GM21619 (cell line): Measurements from ENCODE around the gene HEG1.
A peak's percentile ranks its signal among the peaks of the same experiment; 100 is the strongest.

ENCODE experiments used
- ATAC-seq: cut with Tn5 transposase; IDR thresholded peaks from one replicate; pipeline ENCODE4 v1.9.1; 2021; ENCODE audit not compliant: unreplicated experiment

Gene HEG1

GRCh38 chr3:125069968-125070745 is 14.4 kb upstream of the HEG1 start:
- ATAC-seq: no peak

GRCh38 chr3:125069452-125069851 is 13.7 kb upstream of the HEG1 start:
- no peak for ATAC-seq

- ATAC-seq: no peak
These were observed 12.5 kb upstream of the HEG1 start for GRCh38 chr3:125068265-125068664.

- ATAC-seq: no peak
These were observed 11.4 kb upstream of the HEG1 start for GRCh38 chr3:125067225-125067624.

- ATAC-seq: no peak
These were observed 7.3 kb upstream of the HEG1 start for GRCh38 chr3:125062904-125063618.

- no peak for ATAC-seq
These were observed 5.8 kb upstream of the HEG1 start for GRCh38 chr3:125061646-125062045.

GRCh38 chr3:125061170-125061569 is 5.4 kb upstream of the HEG1 start:
- ATAC-seq: no peak

- ATAC-seq: no peak
These were observed 3.9 kb upstream of the HEG1 start for GRCh38 chr3:125059488-125060245.

- ATAC-seq: no peak
These were observed 3.2 kb upstream of the HEG1 start for GRCh38 chr3:125058959-125059358.

GRCh38 chr3:125058529-125058928 is 2.7 kb upstream of the HEG1 start:
- ATAC-seq: no peak

GRCh38 chr3:125057186-125057850 is 1.5 kb upstream of the HEG1 start:
- no peak for ATAC-seq

- ATAC-seq: peak; percentile 16
These were observed 375 bp downstream of the HEG1 start for GRCh38 chr3:125055331-125055912.

- ATAC-seq: peak; percentile 38
These were observed 1.1 kb downstream of the HEG1 start for GRCh38 chr3:125054449-125055329.

GRCh38 chr3:125054062-125054448 is 1.7 kb downstream of the HEG1 start:
- no peak for ATAC-seq

GRCh38 chr3:125053304-125053699 is 2.5 kb downstream of the HEG1 start:
- no peak for ATAC-seq

GRCh38 chr3:125052624-125053303 is 3.0 kb downstream of the HEG1 start:
- ATAC-seq: no peak

- peak; percentile 24 for ATAC-seq
These were observed 3.8 kb downstream of the HEG1 start for GRCh38 chr3:125051715-125052581.

GRCh38 chr3:125051205-125051604 is 4.6 kb downstream of the HEG1 start:
- no peak for ATAC-seq
